Astrocyte (in vitro differentiated cells and primary cell): Measurements from ENCODE around the gene MAPK10.

ENCODE experiments used
- CTCF ChIP-seq: IDR thresholded peaks from 2 replicates; pipeline ENCODE4 v1.5.1; 2011; ENCODE audit warnings: low read depth, mild to moderate bottlenecking, inconsistent platforms, low read length, moderate library complexity; ENCODE audit not compliant: insufficient read depth
- EZH2 ChIP-seq: IDR thresholded peaks from 2 replicates; pipeline ENCODE4 v1.6.1; 2012; ENCODE audit warnings: mild to moderate bottlenecking, low read length, inconsistent platforms; ENCODE audit not compliant: insufficient read depth

GRCh38 chr4:86108137-86108536 lies 251.7 kb downstream of the MAPK10 start:
- TF ChIP-seq CTCF (no peak), EZH2 (no peak)
